GM12875 (cell line): ENCODE data around the gene TFEC.
"Not testable (repeated sequence)": the region's sequence is repeated elsewhere in the genome, so short reads cannot be mapped to it uniquely, and the experiment has no call there.

Experiments
- H3K4me3 ChIP-seq: one replicate; pipeline ENCODE4 v1.5.1; 2011; ENCODE audit warnings: low read depth, low read length, control low read depth
- TF ChIP-seq, protein P1 (sequence below): IDR thresholded peaks from 2 replicates; pipeline ENCODE4 v1.5.1; 2011; ENCODE audit warnings: low read depth, mild to moderate bottlenecking, control low read depth, inconsistent platforms, low read length, moderate library complexity, borderline replicate concordance; ENCODE audit not compliant: insufficient read depth

TFEC gene

GRCh38 chr7:116024826-116025809 is 5.4 kb downstream of the TFEC start:
- TF ChIP-seq, protein P1, sequence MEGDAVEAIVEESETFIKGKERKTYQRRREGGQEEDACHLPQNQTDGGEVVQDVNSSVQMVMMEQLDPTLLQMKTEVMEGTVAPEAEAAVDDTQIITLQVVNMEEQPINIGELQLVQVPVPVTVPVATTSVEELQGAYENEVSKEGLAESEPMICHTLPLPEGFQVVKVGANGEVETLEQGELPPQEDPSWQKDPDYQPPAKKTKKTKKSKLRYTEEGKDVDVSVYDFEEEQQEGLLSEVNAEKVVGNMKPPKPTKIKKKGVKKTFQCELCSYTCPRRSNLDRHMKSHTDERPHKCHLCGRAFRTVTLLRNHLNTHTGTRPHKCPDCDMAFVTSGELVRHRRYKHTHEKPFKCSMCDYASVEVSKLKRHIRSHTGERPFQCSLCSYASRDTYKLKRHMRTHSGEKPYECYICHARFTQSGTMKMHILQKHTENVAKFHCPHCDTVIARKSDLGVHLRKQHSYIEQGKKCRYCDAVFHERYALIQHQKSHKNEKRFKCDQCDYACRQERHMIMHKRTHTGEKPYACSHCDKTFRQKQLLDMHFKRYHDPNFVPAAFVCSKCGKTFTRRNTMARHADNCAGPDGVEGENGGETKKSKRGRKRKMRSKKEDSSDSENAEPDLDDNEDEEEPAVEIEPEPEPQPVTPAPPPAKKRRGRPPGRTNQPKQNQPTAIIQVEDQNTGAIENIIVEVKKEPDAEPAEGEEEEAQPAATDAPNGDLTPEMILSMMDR = no peak

DNA sequence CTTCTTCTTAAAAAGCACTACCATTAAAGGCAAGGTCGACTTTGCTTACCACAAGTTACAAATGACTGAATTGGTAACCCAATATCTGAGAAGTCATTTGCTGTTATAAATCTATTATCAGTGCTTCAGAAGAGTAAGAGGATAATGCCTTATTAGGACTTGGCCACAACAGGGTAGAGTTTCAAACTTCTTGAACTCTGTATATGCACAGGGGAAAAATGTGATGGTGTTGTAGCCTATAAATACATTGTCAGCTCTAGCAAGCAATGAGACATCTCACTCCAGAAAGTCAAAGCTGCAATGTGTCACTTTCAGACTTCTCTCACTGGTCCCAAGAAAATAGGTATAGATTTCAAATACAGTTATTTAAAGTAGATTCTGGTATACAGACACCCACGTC is 9.3 kb downstream of the TFEC start:
- TF ChIP-seq, protein P1 = no peak
- no peak overlapping the region for H3K4me3 ChIP-seq

More at GRCh38 chr7:116024826-116025809, 5.4 kb downstream of the TFEC start:
- no peak overlapping the region for H3K4me3 ChIP-seq

GRCh38 chr7:116018731-116019130 is 11.8 kb downstream of the TFEC start:
- no peak overlapping the region for H3K4me3 ChIP-seq
- TF ChIP-seq, protein P1 = no peak

DNA sequence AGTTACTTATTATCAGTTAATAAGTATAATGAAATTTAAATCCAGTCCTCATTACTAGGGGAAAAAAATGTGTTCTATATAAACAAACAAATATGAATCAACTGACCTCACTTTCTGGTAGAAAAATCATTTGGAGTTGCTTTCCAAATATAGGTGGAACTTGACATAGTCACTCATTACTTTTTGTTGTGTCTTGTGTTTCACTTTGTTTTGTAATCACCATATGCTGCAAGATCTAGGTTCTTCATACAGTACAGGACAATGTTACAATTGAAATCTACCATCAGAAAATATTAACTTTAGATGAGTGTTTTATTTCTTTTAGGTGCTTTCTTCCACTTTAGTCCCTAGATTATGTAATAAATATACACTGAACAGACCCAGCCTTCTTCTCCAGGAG is 16.9 kb downstream of the TFEC start:
- TF ChIP-seq, protein P1 = no peak

GRCh38 chr7:116011584-116011983 is 19.0 kb downstream of the TFEC start:
- TF ChIP-seq, protein P1 = no peak
- H3K4me3 ChIP-seq = no peak overlapping the region

More for the DNA sequence above, 16.9 kb downstream of the TFEC start:
- H3K4me3 ChIP-seq = no peak overlapping the region

- H3K4me3 ChIP-seq = not testable (repeated sequence)
Observed at GRCh38 chr7:116004762-116005161, 25.8 kb downstream of the TFEC start.

- no peak overlapping the region for H3K4me3 ChIP-seq
- TF ChIP-seq, protein P1 = no peak
Observed at GRCh38 chr7:115997221-115997620, 33.3 kb downstream of the TFEC start.
